ENCODE data around the gene WDR7. TPM values are rescaled to one million over a fixed set of nuclear protein-coding genes. Genes with fewer than 3 reads are reported as not detected.

Gene WDR7
- polyA plus RNA-seq, 5 donors, result 10.4 to 14.2 (median 12.1) TPM

DNA sequence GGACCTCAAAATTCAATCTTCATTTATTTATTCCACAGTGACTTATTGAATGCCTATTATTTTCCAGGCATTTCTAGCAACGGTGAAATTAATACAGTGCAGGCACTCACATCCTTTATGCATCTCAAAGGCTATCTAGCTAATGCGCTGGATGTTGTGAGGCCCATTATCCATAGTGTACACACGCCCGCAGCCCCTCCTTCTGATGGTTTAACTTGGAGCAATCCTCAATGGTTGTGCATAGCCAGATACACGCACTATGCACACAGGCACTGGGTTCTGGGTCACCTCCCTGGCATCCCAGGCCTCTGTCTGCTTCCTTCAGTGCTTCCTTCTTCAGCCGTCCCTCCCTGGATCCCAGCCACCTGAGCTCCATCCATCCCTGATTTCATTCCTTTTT is 387.2 kb downstream of the WDR7 start:
- no peak for DNase-seq

DNA sequence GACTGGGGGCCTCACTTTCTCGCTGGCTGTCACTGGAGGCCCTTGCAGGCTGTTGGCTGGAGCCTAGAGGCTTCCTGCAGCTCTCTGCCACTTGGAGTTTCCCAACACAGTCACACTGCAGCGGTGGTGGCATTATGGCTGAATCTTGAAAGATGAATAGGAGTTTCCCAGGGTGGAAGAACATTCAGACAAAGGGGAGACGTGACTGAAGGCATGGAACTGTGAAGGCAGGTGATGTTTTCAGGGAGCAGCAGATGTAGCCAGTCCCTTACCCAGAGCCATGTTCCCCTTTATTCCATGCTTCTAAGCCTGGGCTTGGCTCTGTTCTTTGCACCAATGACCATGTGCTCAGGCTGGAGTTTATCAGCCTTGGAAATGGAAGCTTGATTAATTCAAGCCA is 389.0 kb downstream of the WDR7 start:
- DNase-seq, result no peak

DNA sequence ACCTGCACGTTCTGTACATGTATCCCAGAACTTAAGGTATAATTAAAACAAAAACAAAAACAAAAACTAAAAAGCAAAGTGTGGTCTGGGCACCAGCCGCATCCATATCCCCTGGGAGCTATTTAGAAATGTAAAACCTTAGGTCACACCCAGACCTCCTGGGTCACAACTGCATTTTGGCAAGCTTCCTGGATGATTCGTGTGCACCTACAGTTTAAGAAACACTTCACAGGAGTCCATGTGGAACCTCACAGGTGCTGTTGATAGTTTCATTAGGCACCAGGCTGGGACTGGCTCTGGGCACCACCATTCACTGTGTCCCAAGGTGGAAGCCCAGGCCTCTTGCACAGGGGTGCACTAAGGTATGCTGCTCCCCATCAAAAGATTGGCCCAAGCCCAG is 392.1 kb downstream of the WDR7 start:
- DNase-seq, result no peak

DNA sequence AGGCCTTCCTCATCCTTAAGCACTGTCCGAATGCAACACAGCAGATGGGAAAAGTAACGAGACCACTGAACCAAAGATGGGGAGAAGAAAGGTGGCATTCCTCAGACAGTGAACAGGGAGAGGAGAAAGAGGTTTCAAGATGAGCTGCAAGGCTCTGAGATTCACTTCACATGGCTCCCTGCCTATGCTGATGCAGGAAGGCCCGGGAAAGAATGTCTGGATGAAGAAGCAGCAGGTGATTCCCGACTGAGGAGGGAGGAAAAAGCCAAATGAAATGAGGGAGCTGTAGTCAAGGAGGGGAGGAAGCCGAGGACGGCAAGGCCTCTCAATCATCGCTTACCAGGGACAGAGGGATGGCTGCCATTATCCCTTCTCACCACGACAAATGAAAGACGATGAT is 397.2 kb downstream of the WDR7 start:
- DNase-seq, result no peak

DNA sequence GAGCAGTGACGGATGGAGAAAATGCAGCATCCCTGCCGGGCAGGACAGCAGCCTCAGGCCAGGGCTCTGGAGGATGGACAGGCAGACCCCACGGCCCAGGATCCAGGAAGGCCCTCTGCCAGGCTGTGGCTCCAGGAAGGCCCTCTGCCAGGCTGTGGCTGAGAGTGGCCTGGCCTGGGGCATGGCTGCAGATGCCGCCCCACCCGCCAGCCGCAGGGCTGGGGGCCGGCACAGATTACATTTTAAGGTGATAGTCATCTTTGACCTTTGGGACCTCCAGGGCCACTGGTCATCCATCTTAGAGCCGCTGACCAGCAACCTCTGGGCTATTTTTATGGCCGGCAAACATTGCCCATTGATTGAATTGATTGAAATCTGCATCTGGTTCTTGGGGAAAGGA is 397.7 kb downstream of the WDR7 start:
- DNase-seq, result no peak

DNA sequence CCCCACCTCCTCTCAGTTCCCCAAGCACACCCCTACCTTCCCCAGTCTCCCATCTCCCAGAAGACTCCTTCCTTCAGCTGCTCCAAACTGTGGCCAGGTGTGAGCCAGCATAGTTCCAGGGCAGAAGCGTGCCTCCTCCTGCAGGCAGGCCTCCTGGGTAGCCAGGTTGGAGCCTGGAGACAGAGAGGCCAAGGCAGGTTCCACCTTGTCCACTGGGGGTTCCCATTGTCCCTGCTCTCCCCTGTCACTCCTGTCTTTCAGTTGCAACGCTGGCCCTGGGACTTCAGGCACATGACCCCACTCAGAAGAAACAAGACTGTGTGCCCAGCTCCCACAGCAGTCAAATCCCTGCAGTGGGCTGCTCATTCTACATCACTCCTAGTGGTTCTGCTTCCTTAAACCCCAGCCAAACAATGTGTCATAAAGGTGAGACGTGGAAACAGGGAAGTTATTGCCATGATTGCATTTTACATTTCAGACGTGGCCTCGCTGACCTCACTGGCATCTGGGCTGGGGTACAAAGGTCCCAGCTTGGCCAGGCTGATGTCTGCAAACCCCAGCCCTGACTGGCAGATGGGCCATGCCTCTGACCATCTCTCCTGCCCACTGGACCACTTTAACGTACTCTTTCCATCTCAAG is 399.3 kb downstream of the WDR7 start:
- DNase-seq, result no peak

DNA sequence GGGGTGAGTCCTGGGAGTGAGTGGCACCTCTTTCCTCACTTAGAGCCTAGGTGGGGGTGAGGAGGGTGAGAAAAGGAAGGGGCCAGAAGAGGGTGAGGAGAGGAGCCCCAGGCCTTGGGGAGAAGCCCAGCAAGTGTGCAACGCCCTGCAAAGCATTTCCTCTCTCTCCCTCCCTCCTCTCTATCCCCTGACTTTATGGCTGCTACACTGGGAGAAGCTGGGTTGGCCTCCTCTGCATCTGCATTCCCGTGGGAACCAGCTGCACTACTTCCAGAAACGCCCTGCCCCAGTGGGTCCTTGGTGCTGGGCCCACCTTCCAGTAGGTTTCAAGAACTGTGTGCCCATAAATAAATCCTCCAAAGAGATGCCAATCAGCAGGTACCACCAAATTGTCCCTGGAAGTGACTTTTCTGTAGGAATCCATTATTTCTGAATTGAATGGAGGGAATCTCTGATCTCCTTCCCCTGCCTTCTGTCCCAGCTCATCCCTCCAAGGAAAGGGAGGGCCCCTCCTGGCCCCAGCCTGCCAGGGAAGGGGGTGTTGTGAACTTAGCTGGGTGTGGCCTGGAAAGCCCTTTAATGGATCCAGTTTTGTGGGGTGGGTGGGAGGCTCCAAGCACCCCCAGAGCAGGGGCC is 400.0 kb downstream of the WDR7 start:
- DNase-seq, result no peak

DNA sequence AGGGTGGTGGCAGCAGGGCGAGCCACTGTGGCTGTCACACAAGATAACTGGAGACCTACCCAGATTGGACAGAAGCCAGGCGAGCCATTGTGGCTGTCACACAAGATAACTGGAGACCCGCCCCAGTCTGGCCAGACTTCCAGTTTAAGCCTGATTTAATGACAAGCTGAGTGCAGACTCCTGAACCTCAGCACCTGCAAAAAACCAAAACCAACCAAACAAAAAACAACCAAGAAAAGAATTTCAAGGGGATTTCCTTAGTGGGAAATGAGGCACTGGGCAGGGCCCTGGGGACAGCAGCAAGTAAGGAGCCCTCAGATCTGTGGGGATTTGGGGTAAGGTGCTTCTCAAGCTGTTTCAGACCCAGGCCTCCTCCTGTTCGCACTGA is 400.5 kb downstream of the WDR7 start:
- no peak for DNase-seq

DNA sequence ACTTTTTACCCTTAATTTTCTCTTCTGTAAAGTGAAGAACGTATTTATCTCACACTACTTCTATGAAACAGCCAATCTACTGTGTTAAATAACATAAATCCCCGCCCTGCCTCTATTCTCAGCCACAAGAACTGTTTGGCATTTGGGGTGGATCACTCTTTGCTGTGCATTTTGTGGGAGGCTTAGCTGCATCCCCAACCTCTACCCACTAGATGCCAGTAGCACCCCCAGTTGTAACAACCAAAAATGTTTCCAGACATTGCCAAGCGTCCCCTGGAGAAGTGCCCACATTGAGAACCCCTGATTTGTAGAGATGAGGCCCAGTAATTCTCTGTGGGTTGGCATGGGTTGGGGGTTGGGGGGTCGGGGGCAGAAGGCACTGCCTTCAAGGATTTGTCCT is 401.0 kb downstream of the WDR7 start:
- no peak for DNase-seq

DNA sequence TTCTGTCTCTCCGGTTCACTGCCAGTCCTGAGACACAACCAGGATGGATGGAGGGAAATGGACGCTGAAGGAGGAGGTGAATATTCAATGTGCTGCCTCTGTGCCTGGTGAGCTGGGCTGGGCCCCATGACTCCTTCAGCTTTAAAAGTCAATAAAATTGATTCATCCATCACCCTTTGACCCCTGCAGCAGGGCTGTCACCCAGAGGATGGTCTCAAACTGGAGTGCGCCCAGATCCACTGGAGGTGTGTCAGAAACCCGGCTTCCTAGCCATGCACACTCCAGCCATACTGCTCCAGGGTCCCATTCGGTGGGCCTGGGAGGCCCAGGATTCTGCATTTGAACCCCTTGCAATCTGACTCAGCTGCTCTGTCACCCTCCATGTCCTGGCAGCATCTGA is 401.6 kb downstream of the WDR7 start:
- DNase-seq, result no peak

DNA sequence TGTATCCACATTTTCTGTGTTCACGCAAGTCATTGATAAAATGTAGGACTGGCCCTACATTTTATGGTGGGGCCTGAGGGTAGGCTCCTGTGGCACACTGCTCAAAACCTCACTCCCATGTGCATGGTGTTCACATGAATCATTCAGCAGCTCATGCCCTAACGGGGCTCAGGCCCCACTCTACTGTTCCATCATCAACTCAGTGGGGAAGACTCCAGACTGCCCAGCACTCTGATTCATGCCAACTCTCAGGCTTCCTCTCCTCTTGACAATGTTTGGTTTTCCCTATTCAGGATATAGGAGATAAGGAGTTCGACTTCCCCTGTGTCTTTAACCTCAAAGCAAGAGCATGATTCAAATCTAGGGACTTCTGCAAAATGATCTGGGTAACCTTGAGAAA is 403.7 kb downstream of the WDR7 start:
- DNase-seq, result no peak

DNA sequence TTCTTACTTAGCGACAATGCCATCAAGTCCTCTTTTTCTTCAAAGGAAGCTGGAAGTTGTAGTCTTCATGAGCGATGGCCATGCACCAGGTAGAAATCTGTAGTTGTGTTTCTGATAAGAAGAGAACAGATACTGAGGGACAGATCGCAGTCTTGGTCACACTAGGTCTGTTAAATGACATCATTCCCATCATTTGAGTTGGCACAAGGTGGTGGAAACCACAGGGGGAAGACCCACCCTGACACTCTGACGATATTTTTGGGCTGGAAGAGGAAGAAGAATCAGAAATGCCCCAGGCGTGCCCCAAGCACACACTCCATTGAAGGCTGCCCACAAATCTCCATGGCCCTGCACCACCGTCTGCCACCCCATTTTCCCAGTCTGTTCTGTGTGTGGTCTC is 406.7 kb downstream of the WDR7 start:
- no peak for DNase-seq

DNA sequence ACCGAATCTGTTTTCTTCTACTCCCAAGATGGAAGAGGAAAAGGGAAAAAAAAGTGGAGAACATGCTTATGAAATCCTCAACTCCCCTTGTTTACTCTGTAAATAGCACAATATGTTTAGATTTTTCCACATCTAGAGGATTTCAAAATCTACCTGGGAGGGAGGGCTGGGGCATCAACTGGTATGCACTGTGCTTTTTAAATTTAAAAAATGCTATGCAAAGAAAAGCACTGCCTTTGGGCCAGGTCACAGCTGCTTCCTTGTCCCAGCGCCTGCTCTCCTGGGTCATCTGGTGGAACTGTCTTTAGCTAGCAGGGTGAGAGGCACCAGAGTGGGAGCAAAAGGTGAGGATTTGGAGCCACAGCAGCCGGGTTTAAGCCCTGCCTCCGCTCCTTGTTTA is 407.6 kb downstream of the WDR7 start:
- no peak for DNase-seq

DNA sequence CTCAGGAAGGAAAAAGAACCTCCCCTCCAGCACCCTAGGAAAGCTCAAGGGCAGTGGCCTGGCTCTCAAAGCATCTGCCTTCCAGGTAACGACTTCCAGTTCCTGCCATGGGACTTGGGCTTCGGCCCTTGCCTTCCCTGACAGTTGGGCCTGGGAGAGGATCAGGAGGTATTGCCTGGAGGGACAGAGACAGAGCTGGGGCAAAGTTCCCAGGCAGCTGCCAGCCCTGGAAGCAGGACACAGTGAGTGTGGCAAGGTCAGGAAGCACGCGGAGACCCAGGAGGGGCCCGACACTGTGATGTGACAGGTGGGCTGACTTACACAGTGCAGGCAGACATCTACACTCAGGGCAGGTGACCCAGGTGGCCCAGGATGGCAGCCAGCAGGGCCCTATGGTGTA is 408.2 kb downstream of the WDR7 start:
- no peak for DNase-seq

DNA sequence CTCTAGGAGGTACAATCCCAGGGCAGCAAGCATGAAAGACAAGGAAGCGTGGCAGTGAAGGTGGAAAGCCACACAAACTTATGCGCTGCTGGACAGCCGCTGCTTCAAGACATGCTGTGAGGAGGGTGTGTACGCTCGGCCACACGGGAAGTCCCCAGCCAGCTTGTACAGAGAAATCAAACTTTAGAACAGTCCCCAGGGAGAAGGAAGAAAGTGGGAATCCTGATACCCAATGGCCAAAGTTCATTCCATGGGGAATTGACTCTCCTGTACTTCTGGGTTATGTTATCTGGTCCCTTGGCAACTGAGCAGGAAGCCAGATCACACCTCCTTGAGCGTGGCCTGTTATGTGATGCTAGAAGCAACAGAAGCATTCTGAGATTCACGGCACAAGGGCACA is 409.7 kb downstream of the WDR7 start:
- no peak for DNase-seq

DNA sequence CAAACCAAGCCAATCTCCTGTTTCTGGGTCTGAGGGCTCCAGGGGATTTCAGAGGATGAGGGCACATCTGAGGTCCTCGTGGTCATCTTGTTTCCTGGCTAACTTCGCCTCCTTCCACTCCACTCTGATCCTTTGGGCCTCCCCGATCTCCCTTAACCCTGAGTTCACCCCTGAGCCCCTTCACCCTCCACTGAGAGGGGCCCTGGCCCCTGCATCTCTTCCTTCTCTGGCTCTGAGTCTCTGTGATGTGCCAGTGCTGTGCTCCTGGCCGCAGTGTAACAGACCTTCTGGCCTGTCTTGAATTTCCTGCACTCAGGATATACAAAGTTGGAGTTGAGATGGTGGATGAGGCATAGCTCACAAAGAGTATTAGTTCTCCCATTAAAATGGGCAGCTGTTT is 411.0 kb downstream of the WDR7 start:
- DNase-seq, result no peak

DNA sequence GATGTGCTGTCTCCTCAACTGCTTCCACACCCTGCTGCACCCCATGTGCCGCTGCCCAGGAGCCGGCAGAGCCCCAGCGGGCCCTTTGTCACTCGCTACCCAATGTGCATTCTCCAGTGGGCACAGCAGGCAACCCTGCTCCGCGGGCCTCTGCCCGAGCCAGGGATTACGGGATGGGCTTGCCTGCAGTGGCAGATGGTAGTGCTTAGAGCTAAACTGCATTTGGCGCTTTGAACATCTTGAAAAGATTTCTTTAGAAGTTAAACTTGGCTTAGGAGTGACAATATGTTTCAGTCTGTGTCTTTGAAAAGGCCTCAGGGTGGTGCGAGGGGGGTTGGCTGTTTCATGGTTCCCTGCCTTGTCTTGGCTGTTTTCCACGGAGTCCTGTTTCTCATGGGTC is 411.7 kb downstream of the WDR7 start:
- no peak for DNase-seq

DNA sequence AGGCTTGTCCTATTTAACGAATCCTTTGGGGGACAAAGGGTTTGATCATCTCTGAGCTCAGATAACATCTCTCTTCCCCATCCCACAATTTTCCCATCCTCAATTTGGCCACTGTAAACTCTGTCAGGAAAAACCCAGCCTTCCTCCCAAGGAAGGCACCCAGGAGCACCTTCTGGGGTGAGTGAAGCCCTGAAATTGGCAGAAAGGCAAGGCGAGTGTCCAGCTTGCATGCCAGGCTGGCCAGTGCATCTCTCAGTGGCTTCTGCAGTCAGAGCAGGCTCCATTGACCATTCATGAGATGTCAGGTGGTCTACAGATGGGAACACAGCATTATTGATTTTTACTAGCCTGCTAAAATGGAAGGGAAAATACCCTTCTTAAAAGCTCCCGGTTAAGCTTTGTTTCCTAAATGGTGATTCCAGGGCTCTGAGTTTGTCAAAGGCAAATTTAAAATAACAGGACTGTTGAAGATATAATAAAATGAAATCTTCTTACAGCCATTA is 412.5 kb downstream of the WDR7 start:
- no peak for DNase-seq

DNA sequence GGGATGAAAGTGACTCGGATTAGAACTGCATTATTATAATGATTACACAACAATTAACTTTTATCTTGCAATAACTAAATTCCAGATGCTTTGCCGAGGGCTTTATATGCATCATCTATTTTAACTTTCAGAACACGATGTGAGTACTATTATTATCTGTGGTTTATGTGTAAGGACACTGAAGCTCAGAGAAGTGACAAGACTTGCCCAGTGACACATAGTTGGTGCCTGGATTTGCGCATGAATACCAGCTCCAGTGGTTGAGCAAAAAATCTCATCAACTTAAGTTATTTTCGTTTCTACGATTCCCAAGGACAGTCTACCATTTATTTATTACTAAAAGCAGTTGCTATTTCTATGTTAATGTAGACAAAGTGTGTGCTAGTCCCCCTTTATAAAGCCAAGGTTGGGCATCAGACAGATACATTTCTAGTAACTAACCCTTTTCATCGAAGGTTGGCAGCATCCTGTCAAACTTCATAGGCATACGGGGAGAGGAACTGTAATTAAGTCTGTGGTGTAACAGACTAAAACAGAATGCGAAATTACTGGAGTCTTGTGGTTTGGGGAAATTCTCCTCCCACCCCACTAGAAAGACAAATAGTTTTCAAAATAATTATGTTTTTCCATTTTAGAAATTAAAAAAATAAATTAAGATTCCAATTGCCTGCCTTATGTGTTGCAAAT is 422.5 kb downstream of the WDR7 start:
- no peak for DNase-seq

DNA sequence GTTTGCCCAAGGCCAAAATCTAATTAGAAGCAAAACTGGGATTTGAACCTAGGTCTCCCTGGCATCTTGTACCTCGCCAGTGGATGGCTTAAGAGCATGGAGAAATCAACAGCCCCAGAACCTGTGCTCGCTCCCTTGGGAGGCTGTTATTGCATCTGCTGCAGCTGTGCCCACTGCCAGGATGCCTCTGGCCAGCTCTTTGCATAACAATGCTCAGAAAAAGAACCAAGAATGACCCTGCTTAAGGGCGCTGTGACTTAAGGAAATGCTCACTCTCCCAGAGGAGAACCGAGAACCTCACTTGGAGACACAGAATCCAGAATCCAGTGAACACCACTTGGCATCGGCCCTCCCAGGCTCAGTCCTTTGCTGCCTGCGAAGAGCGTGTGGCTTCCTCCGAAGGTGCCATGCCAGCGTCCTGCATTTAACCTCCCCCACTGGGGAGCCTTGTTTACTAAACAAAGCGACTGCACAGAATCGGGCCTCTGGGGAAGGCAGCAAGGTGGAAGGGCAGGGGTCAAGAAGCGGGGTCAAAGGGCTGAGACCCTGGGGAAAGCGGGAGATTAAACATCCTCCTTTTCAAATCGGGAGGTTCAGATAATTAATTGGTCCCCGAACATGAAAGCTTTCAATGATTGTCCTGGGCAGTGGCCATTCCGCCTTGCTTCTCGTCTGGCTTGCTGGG is 424.7 kb downstream of the WDR7 start:
- no peak for DNase-seq

DNA sequence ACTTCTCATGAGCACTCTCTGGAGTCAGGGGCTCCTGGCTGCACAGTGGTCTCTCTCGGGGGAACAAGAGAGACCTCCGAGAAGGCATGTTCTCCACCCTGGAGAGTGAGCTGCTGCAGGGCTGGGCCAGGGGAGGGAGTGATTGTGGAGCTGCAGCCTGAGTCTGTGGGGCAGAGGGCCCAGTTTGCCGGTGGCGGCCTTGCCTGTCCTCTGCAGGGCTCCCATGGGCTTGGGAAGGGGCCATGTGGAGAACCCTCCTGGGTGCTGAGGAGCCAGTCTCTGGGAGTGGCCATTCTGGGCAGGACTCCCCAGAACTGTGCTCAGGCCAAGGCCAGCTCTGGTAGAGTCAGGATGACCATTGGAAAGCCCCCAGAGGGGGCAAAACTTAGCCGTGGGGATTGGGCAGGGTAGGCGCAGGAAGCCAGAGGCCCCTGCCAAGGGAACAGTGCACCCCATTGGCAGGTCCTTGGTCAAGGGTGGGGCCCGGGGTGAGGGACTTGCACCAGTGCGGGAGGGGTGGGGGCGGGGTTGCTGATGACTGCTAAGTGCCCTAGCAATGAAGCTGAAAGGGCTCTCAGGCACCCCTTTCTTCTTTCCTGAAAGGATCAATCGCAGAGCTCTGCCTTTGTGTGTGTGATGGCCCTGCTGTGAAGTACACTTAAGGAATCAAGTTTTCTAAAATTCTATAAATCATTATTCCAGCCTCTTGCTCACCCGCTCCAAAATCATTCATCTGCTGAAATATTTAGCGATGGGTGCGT is 426.0 kb downstream of the WDR7 start:
- DNase-seq, result no peak
